Natural killer cell treated with Interleukin-12 subunit alpha and Interleukin-12 subunit beta and Interleukin-15 and Interleukin-18, amount 100 ng/mL, for 72 hours (primary cell): ENCODE results near the gene SIM1. TPM values are rescaled to one million over a fixed set of nuclear protein-coding genes. Genes with fewer than 3 reads are reported as not detected.

ENCODE experiments used
- ATAC-seq, 2 donors: fragments of 150-1000 bp; cut with Tn5 transposase in 1 of 2; sonication (Bioruptor Pico), chemical (Tn5 transposase) in 1 of 2; 2 replicates each; pipeline ENCODE4 v1.10.0; 2021
- DNase-seq: peaks from one replicate; pipeline ENCODE4 v3.0.0; 2022; ENCODE audit warnings: low spot score
- H3K27ac Mint-ChIP-seq, 2 donors: 1 replicate in 1 of 2; 2 replicates in 1 of 2; pipeline ENCODE4 v1.8.0; 2022; ENCODE audit warnings: mixed read lengths in 2 of 2, mild to moderate bottlenecking in 1 of 2, moderate library complexity in 1 of 2
- H3K27me3 Mint-ChIP-seq, 2 donors: 1 replicate in 1 of 2; 2 replicates in 1 of 2; pipeline ENCODE4 v1.8.0; 2022; ENCODE audit warnings: mixed read lengths in 2 of 2
- H3K36me3 Mint-ChIP-seq: one replicate; pipeline ENCODE4 v1.8.0; 2022; ENCODE audit warnings: mixed read lengths
- H3K4me1 Mint-ChIP-seq, 2 donors: 1 replicate in 1 of 2; 2 replicates in 1 of 2; pipeline ENCODE4 v1.8.0; 2022; ENCODE audit warnings: low read depth in 2 of 2, mixed read lengths in 2 of 2, mild to moderate bottlenecking in 1 of 2
- H3K4me3 Mint-ChIP-seq: one replicate; pipeline ENCODE4 v1.8.0; 2022; ENCODE audit warnings: mixed read lengths
- H3K9me3 Mint-ChIP-seq: 2 replicates; pipeline ENCODE4 v1.8.0; 2022; ENCODE audit warnings: mixed read lengths
- total RNA-seq, 2 donors: library from RNA; stranded (reverse); gene quantifications; one replicate each; pipeline ENCODE4 v1.2.3, GENCODE V29; 2022

Gene SIM1
- total RNA-seq: not detected

DNA sequence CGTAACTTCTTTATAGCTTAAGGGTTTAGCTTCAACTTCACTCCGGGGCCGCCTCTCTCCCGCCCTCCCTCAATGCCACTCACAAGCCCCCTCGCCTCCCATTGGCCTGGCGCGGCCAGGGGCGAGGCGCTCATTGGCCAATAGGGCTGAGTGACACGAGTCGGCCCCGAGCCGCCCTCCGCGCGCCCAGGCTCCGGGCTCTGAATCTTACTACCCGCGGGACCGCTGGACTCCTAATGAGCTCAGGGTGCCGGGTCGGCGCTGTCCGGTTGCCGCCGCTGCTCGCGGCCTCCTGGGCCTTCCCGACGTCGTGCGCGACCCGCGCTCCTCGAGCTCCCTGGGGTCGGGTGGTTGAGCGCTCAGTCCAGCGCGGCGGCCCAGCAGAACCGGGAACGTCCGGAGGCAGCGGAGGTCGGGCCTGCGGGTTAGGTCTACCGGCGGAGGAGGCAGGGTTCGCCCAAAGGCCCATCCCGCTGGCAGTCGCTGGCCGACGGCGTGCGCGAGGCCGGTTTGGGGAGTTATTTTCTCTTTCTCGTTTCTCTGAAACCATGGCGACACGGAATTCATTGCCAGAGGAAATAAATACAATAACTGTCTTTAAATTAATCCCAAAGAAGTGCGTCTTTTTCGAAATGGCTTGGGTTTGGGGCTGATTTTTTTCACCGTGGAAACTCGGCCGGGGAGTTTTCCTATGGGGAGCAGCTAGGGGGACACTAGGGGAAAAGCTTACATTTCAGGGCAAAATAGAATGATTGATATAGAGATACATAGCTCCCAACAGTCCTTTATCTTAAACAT lies at the start of gene SIM1:
Gene SIM1 (minus strand): TSS at position 19 of the 798 bp plus-strand sequence. CDS start 1,453 bp downstream, outside the sequence.
- ATAC-seq (peak; percentile 65 to 72), DNase-seq (no peak)
- Mint-ChIP-seq H3K4me3 (peak within 1 kb of the TSS; percentile 22), H3K9me3 (no peaks in the 10 kb centered on the region), H3K36me3 (peaks cover 23% of the 10 kb centered on the region), H3K4me1 (peaks cover 5 to 19% of the 10 kb centered on the region in 2 donors), H3K27ac (no peak within 1 kb of the TSS), H3K27me3 (peaks cover 50 to 72% of the 10 kb centered on the region in 2 donors)

GRCh38 chr6:100512203-100512862 lies 47.6 kb upstream of the SIM1 start:
- no peak for DNase-seq
- Mint-ChIP-seq H3K9me3 (no peaks in the 10 kb centered on the region), H3K4me1 (no peaks in the 10 kb centered on the region), H3K36me3 (peaks cover 22% of the 10 kb centered on the region), H3K27ac (no peak overlapping the region), H3K27me3 (no peaks in the 10 kb centered on the region), H3K4me3 (no peak overlapping the region)
- no peak for ATAC-seq

GRCh38 chr6:100509101-100509500 lies 44.4 kb upstream of the SIM1 start:
- Mint-ChIP-seq H3K4me1 (no peaks in the 10 kb centered on the region), H3K27ac (no peak overlapping the region), H3K9me3 (no peaks in the 10 kb centered on the region), H3K4me3 (no peak overlapping the region), H3K27me3 (no peaks in the 10 kb centered on the region), H3K36me3 (peaks cover 14% of the 10 kb centered on the region)
- DNase-seq (no peak), ATAC-seq (no peak)

DNA sequence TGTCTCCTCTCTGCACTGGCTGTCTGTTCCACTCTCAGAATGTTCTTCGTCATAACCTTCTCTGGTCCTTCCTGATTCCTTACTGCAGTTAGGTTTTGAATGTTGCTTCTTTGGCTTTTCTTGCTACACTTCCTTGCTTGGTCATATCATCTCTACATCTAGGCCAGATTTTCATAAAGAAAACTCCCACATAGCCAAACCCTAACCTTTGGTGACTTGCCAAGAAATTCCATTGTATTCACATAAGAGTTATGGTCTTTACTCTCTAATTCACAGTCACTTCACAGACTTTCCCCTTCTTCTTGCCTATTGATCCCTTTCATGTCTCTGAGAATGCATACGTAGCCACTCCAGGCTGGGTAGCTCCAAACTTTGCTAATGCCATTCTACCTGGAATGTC lies 41.9 kb upstream of the SIM1 start:
- DNase-seq (no peak), ATAC-seq (no peak)
- Mint-ChIP-seq H3K4me3 (no peak overlapping the region), H3K27ac (no peak overlapping the region), H3K4me1 (no peaks in the 10 kb centered on the region), H3K27me3 (no peaks in the 10 kb centered on the region), H3K9me3 (no peaks in the 10 kb centered on the region), H3K36me3 (peaks cover 8% of the 10 kb centered on the region)

DNA sequence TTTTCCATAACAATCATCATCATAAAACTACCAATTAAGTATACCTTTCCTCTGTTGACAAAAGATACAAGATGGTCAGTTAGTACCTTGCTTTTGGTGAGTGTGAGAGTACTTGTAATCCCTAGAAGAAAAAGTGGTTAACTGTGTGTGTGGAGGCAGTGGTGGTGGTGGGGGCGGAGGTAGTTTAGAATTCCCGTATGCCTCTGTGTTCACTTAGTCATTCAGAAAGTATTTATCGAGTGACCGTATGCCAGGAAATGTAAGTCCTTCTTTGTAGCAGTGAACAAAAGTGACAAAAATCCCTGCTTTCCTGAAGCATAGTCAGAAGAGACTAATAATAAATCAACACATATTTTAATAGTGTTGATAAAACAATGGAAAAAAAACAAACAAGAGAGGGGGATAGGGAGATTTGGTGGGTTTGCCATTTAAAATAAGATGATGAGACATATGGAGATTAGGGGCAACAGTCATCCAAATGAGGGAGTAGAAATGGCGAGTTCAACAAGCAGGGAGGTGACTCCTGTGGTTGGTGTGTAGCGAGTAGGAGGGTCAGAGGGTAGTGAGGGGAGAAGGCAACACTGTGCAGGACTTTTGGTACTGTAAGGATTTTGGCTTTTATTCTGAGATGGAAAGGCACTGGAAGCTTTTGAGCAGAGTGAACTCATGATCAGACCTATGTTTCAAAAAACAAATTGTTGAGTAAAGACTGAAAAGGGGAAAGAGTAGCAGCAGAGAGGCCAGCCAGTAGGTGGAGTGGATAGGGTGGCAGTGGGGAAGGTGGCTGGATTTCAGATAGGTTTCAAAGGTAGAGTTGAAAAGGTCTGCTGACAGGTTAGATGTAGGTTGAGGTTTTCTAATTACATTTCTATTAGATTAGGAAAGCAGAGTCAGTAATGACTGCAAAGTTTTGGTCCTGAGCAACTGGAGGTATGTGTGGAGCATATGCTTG lies 40.3 kb upstream of the SIM1 start:
- peaks cover 0 to 9% of the 10 kb centered on the region in 2 donors for H3K27me3 Mint-ChIP-seq
- DNase-seq (no peak), ATAC-seq (no peak)
- H3K9me3 Mint-ChIP-seq: no peaks in the 10 kb centered on the region
- H3K27ac Mint-ChIP-seq: no peak overlapping the region
- H3K4me1 Mint-ChIP-seq: no peaks in the 10 kb centered on the region
- peaks cover 4% of the 10 kb centered on the region for H3K36me3 Mint-ChIP-seq
- no peak overlapping the region for H3K4me3 Mint-ChIP-seq

- H3K4me3 Mint-ChIP-seq: no peak overlapping the region
- no peak for DNase-seq
- peaks cover 11% of the 10 kb centered on the region for H3K36me3 Mint-ChIP-seq
- no peak overlapping the region for H3K27ac Mint-ChIP-seq
- no peaks in the 10 kb centered on the region for H3K4me1 Mint-ChIP-seq
- peaks cover 3 to 27% of the 10 kb centered on the region in 2 donors for H3K27me3 Mint-ChIP-seq
- H3K9me3 Mint-ChIP-seq: peaks cover 3% of the 10 kb centered on the region
- no peak for ATAC-seq
Observed at GRCh38 chr6:100503043-100503705, 38.5 kb upstream of the SIM1 start.

GRCh38 chr6:100493206-100493888 lies 28.6 kb upstream of the SIM1 start:
- DNase-seq: no peak
- peaks cover 21 to 38% of the 10 kb centered on the region in 2 donors for H3K27me3 Mint-ChIP-seq
- no peaks in the 10 kb centered on the region for H3K36me3 Mint-ChIP-seq
- H3K27ac Mint-ChIP-seq: no peak overlapping the region
- no peak for ATAC-seq
- H3K4me1 Mint-ChIP-seq: no peaks in the 10 kb centered on the region
- H3K4me3 Mint-ChIP-seq: no peak overlapping the region
- H3K9me3 Mint-ChIP-seq: no peaks in the 10 kb centered on the region

GRCh38 chr6:100491952-100492670 lies 27.4 kb upstream of the SIM1 start:
- no peak overlapping the region for H3K4me3 Mint-ChIP-seq
- H3K27me3 Mint-ChIP-seq: peaks cover 21 to 43% of the 10 kb centered on the region in 2 donors
- ATAC-seq: no peak
- no peaks in the 10 kb centered on the region for H3K36me3 Mint-ChIP-seq
- no peak overlapping the region for H3K27ac Mint-ChIP-seq
- H3K9me3 Mint-ChIP-seq: no peaks in the 10 kb centered on the region
- no peak for DNase-seq
- no peaks in the 10 kb centered on the region for H3K4me1 Mint-ChIP-seq

GRCh38 chr6:100490065-100490464 lies 25.3 kb upstream of the SIM1 start:
- no peak overlapping the region for H3K4me3 Mint-ChIP-seq
- no peaks in the 10 kb centered on the region for H3K4me1 Mint-ChIP-seq
- no peaks in the 10 kb centered on the region for H3K36me3 Mint-ChIP-seq
- H3K27me3 Mint-ChIP-seq: peaks cover 23 to 51% of the 10 kb centered on the region in 2 donors
- H3K9me3 Mint-ChIP-seq: no peaks in the 10 kb centered on the region
- H3K27ac Mint-ChIP-seq: no peak overlapping the region
- DNase-seq (no peak), ATAC-seq (no peak)

DNA sequence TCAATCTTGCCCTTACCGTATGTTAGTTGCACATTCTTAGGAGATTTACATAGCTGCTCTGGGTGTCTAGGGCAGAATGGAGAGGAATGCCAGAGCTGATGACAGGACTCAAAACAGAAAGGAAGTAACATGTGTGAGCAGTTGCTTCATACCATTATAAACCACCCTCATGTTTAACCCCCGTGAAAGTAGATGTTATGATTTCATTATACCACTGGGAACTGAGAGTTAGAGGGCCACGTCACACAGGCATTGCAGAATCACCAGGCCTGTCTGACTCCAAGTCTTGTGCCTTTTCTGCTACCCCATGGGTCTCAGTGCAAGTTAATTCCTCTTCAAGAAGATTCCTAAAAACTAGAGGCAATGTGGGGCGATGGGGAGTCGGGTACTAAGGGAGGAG lies 23.5 kb upstream of the SIM1 start:
- DNase-seq (no peak), ATAC-seq (peak in 1 of 2 donors; percentile 36)
- Mint-ChIP-seq H3K9me3 (no peaks in the 10 kb centered on the region), H3K4me3 (no peak overlapping the region), H3K36me3 (no peaks in the 10 kb centered on the region), H3K27me3 (peaks cover 26 to 53% of the 10 kb centered on the region in 2 donors), H3K27ac (no peak overlapping the region), H3K4me1 (no peaks in the 10 kb centered on the region)

- DNase-seq: no peak
- no peak for ATAC-seq
- no peaks in the 10 kb centered on the region for H3K36me3 Mint-ChIP-seq
- H3K4me1 Mint-ChIP-seq: no peaks in the 10 kb centered on the region
- H3K27ac Mint-ChIP-seq: no peak overlapping the region
- peaks cover 20 to 47% of the 10 kb centered on the region in 2 donors for H3K27me3 Mint-ChIP-seq
- H3K4me3 Mint-ChIP-seq: no peak overlapping the region
- no peaks in the 10 kb centered on the region for H3K9me3 Mint-ChIP-seq
Observed at GRCh38 chr6:100487638-100488037, 22.9 kb upstream of the SIM1 start.

- ATAC-seq: no peak
Observed at GRCh38 chr6:100485268-100485667, 20.5 kb upstream of the SIM1 start.

More at GRCh38 chr6:100485268-100485667, 20.5 kb upstream of the SIM1 start:
- Mint-ChIP-seq H3K27ac (no peak overlapping the region), H3K9me3 (no peaks in the 10 kb centered on the region), H3K4me3 (no peak overlapping the region), H3K36me3 (no peaks in the 10 kb centered on the region), H3K4me1 (no peaks in the 10 kb centered on the region), H3K27me3 (peaks cover 14 to 38% of the 10 kb centered on the region in 2 donors)
- no peak for DNase-seq
